GM19467 (cell line): Measurements from ENCODE around the gene NAA80.
"Not testable (repeated sequence)": the region's sequence is repeated elsewhere in the genome, so short reads cannot be mapped to it uniquely, and the experiment has no call there.

Experiments
- ATAC-seq: cut with Tn5 transposase; IDR thresholded peaks from one replicate; pipeline ENCODE4 v1.9.1; 2021; ENCODE audit warnings: mild to moderate bottlenecking, moderate library complexity; ENCODE audit not compliant: unreplicated experiment

Gene NAA80

GRCh38 chr3:50271314-50271936 lies 27.8 kb downstream of the NAA80 start:
- ATAC-seq: no peak

GRCh38 chr3:50270422-50271224 lies 28.6 kb downstream of the NAA80 start:
- ATAC-seq: no peak

- ATAC-seq: no peak
Measured at GRCh38 chr3:50269977-50270413, 29.2 kb downstream of the NAA80 start.

- ATAC-seq: no peak
Measured at GRCh38 chr3:50269460-50269859, 29.7 kb downstream of the NAA80 start.

GRCh38 chr3:50268703-50269451 lies 30.3 kb downstream of the NAA80 start, which contains the start of gene SEMA3B:
Gene SEMA3B (plus strand): TSS chr3:50269147. CDS start chr3:50269241, 94 bp downstream.
- no peak for ATAC-seq

GRCh38 chr3:50268276-50268675 lies 30.9 kb downstream of the NAA80 start:
- no peak for ATAC-seq

- ATAC-seq: no peak
Measured at GRCh38 chr3:50267280-50267913, 31.8 kb downstream of the NAA80 start.

- ATAC-seq: no peak
Measured at GRCh38 chr3:50266836-50267235, 32.4 kb downstream of the NAA80 start.

GRCh38 chr3:50266017-50266416 lies 33.2 kb downstream of the NAA80 start:
- no peak for ATAC-seq

- ATAC-seq: no peak
Measured at GRCh38 chr3:50265571-50265970, 33.6 kb downstream of the NAA80 start.

- no peak for ATAC-seq
Measured at GRCh38 chr3:50264964-50265485, 34.2 kb downstream of the NAA80 start.

- no peak for ATAC-seq
Measured at GRCh38 chr3:50264383-50264963, 34.7 kb downstream of the NAA80 start.

- no peak for ATAC-seq
Measured at GRCh38 chr3:50263478-50264382, 35.5 kb downstream of the NAA80 start.

GRCh38 chr3:50262778-50263177 lies 36.4 kb downstream of the NAA80 start:
- ATAC-seq: no peak

- ATAC-seq: not testable (repeated sequence)
Measured at GRCh38 chr3:50262200-50262599, 37.0 kb downstream of the NAA80 start.

- ATAC-seq: no peak
Measured at GRCh38 chr3:50261505-50261904, 37.7 kb downstream of the NAA80 start.

- no peak for ATAC-seq
Measured at GRCh38 chr3:50260942-50261441, 38.2 kb downstream of the NAA80 start.

GRCh38 chr3:50260027-50260941 lies 38.9 kb downstream of the NAA80 start:
- ATAC-seq: peak; percentile 79
